ENCODE results near the gene PEX14.

GRCh38 chr1:10457875-10458274 is 16.9 kb upstream of the PEX14 start:
- TF ChIP-seq POLR2A (IDR thresholded peaks at IDR 0.05) (no peak), CTCF (IDR thresholded peaks at IDR 0.05) (no peak)
